ENCODE data around the gene USP5.

Gene USP5

DNA sequence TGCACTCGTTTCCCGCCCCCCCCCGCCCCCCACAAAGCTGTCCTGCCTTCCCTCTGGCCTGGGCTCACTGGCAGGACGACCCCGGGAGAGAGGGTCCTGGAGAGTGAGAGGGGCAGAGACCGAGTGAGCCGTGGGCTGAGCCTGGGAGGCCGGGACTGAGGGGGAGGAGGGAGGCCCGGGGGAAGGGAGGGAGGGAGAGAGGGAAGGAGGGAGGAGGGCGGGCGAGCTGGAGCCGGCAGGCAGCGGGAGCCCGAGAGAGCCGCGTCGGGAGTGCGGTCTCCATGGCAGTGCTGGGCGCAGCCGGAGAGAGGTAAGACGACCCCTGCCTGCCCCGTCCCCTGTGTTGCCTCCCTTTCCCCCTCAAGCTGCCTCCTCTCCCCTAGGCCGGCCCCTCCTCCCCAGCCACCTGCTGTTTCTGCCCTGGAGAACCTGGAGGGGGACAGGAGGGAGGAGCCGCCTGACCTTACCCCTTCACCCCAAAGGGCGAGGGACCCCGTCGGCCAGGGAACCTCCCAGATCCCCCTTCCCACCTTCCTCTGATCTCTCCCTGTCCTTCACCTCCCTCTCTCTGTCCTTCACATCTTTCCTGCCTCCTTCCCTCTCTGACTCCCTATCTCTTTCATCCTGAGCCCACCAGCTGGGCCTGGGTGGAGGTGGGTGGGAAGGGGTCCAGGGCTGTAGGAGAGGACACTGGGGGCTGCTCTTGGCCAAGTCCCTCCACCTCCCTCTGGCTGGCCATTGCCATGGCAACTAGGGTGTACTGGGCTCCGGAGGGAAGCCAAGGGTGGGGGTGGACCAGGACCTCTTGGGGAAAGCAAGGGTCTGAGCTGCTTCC, 30.1 kb upstream of the USP5 start, which contains the start of gene GPR162:
Gene GPR162, plus strand, starts transcription at position 231 of the 835 bp plus-strand sequence. CDS start 2,078 bp downstream, outside the sequence.
- Mint-ChIP-seq H3K4me1 (ENCODE audit: low read depth) (peaks cover 63% of the 10 kb centered on the region), H3K27me3 (peaks cover 22% of the 10 kb centered on the region), H3K4me3 (peak within 1 kb of the TSS; percentile 80), H3K36me3 (ENCODE audit: low read depth) (peaks cover 55% of the 10 kb centered on the region), H3K27ac (peak within 1 kb of the TSS; percentile 78), H3K9me3 (no peaks in the 10 kb centered on the region)
- intact Hi-C loops (cut with micrococcal nuclease) = loop anchor here (5.0 kb wide), 1 partner anchor 35 kb away; the partner anchor contains the start of gene CD4

DNA sequence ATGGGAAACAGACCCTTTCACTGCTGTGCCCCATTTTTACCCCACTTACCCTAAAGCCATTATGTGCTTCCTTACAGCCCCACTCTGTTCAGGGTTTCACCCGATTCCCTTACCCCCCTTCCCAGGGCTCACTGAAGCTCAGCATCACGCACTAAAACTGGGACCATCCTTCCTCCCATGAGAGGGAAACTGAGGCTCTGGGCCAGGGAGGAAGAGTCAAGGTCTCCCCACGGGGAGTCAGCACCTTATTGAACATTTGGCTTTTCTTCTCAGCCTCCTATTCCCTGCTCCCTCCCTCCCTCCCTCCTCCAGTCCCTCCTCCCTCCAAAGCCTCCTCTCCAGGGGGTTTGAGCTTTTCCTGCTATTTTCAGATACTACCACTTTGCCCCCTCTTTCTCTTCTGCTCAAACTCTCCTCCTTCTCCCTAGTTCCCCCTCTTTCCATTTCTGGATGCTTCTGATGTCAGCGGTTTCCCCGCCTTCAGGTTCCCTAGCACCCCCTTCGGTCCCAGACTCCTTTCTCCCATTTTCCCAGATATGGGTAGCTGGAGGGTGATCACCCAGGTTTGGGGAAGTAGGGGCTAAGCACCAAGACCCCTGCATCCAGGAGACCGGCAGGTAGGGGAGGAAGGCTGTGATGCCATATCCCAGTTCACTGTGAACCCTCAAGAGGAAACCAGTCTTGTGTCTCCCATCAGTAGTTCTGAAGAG, 29.4 kb upstream of the USP5 start:
- Mint-ChIP-seq H3K27me3 (peaks cover 30% of the 10 kb centered on the region), H3K27ac (peak overlapping the region; percentile 78), H3K4me1 (ENCODE audit: low read depth) (peaks cover 68% of the 10 kb centered on the region), H3K9me3 (no peaks in the 10 kb centered on the region), H3K4me3 (peak overlapping the region; percentile 80), H3K36me3 (ENCODE audit: low read depth) (peaks cover 48% of the 10 kb centered on the region)
- intact Hi-C loops (cut with micrococcal nuclease) = loop anchor here (5.0 kb wide), 1 partner anchor 35 kb away; the partner anchor contains the start of gene CD4

DNA sequence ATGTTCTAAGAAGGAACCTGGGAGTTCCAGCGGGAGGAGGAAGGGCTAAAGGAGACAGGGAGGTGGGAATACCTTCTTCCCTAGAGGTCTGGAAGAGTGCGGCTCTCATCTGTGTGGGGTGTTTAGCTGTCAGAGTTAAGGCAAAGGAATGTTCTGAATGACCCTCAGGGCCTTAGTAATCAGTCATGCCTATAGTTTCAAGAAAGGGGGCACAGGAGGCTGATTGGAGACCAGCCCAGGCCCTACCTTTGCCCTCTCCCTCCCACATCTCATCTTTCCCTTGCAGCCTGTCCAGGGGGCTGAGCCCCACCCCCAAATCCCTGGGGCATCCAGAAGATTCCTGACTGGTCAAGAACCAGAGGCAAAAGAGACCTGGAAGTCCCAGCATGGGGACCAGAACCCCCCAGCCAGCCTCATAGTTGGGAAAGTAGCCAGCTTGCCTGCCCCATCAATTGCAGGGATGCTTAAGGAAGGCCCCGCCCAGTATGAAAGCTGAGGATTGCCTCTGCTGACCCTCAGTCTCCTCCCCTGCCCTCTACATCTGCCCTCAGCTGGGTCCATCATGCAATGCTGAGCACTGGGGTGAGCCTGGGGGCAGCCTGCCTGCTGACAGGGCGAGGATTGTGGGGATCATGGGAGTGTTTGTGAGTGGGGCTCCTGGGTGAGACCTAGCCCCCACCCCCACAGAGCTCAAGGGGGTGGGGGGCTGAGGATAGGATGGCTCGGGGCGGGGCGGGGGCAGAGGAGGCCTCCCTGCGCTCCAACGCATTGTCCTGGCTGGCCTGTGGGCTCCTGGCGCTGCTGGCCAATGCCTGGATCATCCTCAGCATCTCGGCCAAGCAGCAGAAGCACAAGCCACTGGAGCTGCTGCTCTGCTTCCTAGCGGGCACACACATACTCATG, 28.5 kb upstream of the USP5 start:
- Mint-ChIP-seq H3K27ac (peak overlapping the region; percentile 78), H3K4me1 (ENCODE audit: low read depth) (peaks cover 70% of the 10 kb centered on the region), H3K36me3 (ENCODE audit: low read depth) (peaks cover 39% of the 10 kb centered on the region), H3K4me3 (no peak overlapping the region), H3K9me3 (no peaks in the 10 kb centered on the region), H3K27me3 (peaks cover 35% of the 10 kb centered on the region)
- intact Hi-C loops (cut with micrococcal nuclease) = loop anchor here (5.0 kb wide), 1 partner anchor 36 kb away; the partner anchor contains the start of gene CD4

DNA sequence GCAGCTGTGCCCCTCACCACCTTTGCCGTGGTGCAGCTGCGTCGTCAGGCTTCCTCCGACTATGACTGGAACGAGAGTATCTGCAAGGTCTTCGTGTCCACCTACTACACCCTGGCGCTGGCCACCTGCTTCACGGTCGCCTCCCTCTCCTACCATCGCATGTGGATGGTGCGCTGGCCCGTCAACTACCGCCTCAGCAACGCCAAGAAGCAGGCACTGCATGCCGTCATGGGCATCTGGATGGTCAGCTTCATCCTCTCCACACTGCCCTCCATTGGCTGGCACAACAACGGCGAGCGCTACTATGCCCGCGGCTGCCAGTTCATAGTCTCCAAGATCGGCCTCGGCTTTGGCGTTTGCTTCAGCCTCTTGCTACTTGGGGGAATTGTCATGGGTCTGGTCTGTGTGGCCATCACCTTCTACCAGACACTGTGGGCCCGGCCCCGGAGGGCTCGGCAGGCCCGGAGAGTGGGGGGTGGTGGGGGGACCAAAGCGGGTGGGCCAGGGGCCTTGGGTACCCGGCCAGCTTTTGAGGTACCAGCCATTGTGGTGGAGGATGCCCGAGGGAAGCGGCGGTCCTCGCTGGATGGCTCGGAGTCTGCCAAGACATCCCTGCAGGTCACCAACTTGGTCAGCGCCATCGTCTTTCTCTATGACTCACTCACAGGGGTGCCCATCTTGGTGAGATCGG, 27.7 kb upstream of the USP5 start:
- H3K27ac Mint-ChIP-seq = no peak overlapping the region
- H3K27me3 Mint-ChIP-seq = peaks cover 41% of the 10 kb centered on the region
- intact Hi-C loops (cut with micrococcal nuclease) = loop anchor here (5.0 kb wide), 1 partner anchor 37 kb away; the partner anchor contains the start of gene CD4
- H3K9me3 Mint-ChIP-seq = no peaks in the 10 kb centered on the region
- no peak overlapping the region for H3K4me3 Mint-ChIP-seq
- peaks cover 66% of the 10 kb centered on the region for H3K4me1 Mint-ChIP-seq (ENCODE audit: low read depth)
- H3K36me3 Mint-ChIP-seq (ENCODE audit: low read depth) = peaks cover 31% of the 10 kb centered on the region

DNA sequence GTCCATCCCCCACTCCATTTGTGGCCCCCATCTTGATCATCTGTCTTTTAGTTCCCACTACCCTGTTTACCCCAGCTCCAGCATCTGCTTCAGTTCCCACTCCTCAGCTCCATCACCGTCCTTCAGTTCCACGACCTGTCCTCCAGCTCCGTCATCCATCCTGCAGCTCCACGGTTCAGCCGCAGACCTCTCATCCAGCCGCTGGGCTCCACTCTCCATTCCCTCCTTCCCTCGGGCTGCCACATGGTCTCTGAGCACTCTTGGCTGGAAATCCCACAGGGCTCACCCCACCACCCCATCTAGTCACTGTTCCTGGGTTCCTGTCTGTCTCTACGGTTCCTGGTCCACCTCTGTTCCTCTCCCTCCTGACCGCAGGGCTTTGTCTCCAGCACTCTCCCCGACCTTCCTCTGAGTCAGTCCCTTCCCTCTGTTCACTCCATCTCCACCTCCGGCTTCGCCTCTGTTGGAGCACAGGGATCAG, 27.0 kb upstream of the USP5 start:
- Mint-ChIP-seq H3K27ac (no peak overlapping the region), H3K4me1 (ENCODE audit: low read depth) (peaks cover 65% of the 10 kb centered on the region), H3K9me3 (no peaks in the 10 kb centered on the region), H3K4me3 (no peak overlapping the region), H3K27me3 (peaks cover 48% of the 10 kb centered on the region), H3K36me3 (ENCODE audit: low read depth) (peaks cover 24% of the 10 kb centered on the region)
- intact Hi-C loops (cut with micrococcal nuclease) = loop anchor here (1.0 to 5.0 kb wide), 5 partner anchors 38 to 208 kb away; partner anchors contain the start of genes CD4, MLF2 and ZNF384

DNA sequence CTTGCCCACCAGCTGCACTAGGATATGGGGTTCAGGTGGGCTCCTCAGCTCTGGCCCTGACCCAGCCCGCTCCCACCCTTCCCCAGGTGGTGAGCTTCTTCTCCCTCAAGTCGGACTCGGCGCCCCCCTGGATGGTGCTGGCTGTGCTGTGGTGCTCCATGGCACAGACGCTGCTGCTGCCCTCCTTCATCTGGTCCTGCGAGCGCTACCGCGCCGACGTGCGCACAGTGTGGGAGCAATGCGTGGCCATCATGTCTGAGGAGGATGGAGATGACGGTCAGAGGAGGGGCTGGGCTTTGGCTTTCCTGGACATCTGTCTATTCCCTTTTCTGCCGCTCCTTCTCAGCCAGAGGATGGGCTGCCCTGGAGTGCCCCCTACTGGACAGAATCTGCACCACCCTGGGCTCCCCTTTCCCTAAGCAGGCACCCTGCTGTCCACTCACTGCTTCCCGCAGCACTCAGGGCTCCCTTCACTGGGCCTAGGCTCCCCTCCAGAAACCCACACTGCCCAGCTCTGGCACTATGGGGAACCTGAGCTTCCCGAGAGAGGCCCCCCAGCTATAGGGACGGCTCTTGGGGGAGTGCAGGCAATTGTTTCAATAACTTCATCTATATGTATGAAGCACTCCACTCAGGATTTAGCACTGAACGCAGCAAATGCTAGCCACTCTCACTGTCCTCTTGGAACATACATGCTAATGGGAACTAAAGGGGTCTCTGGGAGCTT, 26.4 kb upstream of the USP5 start:
- no peak overlapping the region for H3K4me3 Mint-ChIP-seq
- no peaks in the 10 kb centered on the region for H3K9me3 Mint-ChIP-seq
- intact Hi-C loops (cut with micrococcal nuclease) = loop anchor here (1.0 to 5.0 kb wide), 4 partner anchors 72 to 208 kb away; partner anchors contain the start of genes MLF2 and ZNF384
- H3K4me1 Mint-ChIP-seq (ENCODE audit: low read depth) = peaks cover 65% of the 10 kb centered on the region
- H3K27ac Mint-ChIP-seq = no peak overlapping the region
- peaks cover 54% of the 10 kb centered on the region for H3K27me3 Mint-ChIP-seq
- H3K36me3 Mint-ChIP-seq (ENCODE audit: low read depth) = peaks cover 18% of the 10 kb centered on the region

DNA sequence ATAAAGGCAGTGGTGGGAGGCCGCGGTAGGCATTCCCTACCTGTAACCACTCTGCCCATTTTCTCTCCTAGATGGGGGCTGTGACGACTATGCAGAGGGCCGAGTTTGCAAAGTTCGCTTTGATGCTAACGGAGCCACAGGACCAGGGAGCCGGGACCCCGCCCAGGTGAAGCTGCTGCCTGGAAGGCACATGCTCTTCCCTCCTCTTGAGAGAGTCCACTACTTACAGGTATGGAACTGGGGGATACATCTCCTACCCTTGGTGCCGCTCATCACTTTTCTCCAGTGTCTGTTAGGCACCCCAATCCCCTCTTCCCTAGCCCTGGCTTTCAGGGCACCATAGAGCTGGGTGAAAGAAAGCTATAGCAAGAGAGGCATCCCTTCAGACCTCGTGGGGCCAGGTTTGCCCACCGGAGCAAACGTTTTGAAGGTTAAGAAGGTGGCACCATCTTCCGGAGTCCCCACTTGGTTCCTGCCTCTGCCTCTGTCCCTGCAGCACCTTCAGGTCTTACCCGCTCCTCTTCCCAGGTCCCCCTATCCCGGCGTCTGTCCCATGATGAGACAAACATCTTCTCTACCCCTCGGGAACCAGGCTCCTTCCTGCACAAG, 25.7 kb upstream of the USP5 start:
- no peak overlapping the region for H3K27ac Mint-ChIP-seq
- H3K36me3 Mint-ChIP-seq (ENCODE audit: low read depth) = peaks cover 15% of the 10 kb centered on the region
- no peaks in the 10 kb centered on the region for H3K9me3 Mint-ChIP-seq
- H3K4me1 Mint-ChIP-seq (ENCODE audit: low read depth) = peaks cover 63% of the 10 kb centered on the region
- H3K4me3 Mint-ChIP-seq = no peak overlapping the region
- H3K27me3 Mint-ChIP-seq = peaks cover 60% of the 10 kb centered on the region
- intact Hi-C loops (cut with micrococcal nuclease) = loop anchor here (5.0 kb wide), 3 partner anchors 89 to 209 kb away; partner anchors contain the start of gene ZNF384

DNA sequence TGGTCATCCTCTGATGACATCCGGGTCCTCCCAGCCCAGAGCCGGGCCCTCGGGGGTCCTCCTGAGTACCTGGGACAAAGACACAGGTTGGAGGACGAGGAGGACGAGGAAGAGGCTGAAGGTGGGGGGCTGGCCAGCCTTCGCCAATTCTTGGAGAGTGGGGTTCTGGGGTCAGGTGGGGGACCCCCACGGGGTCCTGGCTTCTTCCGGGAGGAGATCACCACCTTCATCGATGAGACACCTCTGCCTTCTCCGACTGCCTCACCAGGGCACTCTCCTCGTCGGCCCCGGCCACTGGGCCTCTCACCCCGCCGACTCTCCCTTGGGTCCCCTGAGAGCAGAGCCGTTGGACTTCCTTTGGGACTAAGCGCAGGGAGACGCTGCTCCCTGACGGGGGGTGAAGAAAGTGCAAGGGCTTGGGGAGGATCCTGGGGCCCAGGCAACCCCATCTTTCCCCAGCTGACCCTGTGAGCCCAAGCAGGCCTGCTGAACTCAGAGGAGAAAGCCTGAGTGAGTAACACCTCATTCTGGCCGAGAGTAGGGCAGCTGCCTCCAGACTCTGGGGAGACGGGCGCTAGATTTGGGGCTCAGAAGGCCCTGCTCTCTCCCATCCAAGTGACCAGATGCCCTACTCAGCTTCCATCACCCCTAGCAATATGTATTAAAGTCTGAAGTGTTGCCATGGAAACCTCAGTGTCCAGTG, 25.1 kb upstream of the USP5 start:
- Mint-ChIP-seq H3K27ac (no peak overlapping the region), H3K4me3 (no peak overlapping the region), H3K36me3 (ENCODE audit: low read depth) (peaks cover 15% of the 10 kb centered on the region), H3K27me3 (peaks cover 66% of the 10 kb centered on the region), H3K9me3 (no peaks in the 10 kb centered on the region), H3K4me1 (ENCODE audit: low read depth) (peaks cover 60% of the 10 kb centered on the region)
- intact Hi-C loops (cut with micrococcal nuclease) = loop anchor here (5.0 kb wide), 3 partner anchors 90 to 210 kb away; partner anchors contain the start of gene ZNF384

DNA sequence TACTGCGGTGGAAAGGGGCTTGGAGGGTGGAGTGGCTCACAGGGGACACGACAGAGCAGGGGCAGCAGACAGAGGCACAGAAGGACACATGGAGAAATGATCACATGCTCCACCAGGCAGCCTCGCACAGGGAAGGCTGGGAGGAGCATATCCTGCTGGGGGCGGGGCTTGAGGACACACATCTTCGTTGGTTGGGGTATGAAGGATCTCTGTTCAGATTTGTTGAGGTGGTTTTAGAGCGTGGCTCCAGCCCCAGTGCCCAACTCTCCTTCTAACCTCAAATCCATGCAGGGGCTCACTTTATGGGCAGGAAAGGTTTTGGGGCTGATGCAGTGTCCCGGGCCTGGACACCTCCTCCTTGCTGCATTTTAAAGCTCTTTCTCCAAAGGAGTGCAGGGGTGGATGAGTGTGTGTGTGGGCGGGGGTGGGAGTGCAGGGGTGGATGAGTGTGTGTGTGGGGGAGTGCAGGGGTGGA, 24.5 kb upstream of the USP5 start:
- Mint-ChIP-seq H3K27me3 (peaks cover 67% of the 10 kb centered on the region), H3K4me3 (peak overlapping the region; percentile 48)

DNA sequence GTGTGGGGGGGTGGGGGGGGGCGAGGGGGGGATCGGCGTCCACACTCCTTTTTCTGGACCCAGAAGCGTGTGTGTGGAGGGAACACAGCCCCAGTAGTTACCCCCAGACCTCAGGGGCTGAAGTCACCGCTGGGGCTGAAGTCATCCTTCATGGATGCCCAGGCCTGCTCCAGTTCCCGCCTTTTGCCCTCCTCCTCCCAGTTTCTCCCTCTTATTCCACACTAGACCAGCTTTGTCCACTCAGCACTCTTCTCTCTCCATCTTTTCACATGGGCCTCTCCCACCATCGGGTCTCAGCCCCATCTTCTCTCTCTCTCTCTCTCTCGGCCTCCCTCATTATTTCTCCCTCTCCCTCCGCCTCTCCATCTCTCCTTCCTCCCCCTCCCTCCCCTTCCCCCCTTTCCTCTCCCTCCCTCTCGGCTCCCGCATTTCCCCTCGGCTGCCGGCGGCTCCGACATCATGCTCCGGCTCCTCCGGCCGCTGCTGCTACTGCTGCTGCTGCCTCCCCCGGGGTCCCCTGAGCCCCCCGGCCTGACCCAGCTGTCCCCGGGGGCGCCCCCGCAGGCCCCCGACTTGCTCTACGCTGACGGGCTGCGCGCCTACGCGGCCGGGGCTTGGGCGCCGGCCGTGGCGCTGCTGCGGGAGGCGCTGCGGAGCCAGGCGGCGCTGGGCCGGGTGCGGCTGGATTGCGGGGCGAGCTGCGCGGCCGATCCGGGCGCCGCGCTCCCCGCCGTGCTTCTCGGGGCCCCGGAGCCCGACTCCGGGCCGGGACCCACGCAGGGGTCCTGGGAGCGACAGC, 23.8 kb upstream of the USP5 start, which contains the start of gene P3H3:
Gene P3H3, plus strand, starts transcription at position 426 of the 799 bp plus-strand sequence. Its CDS starts 34 bp downstream, at position 460.
- H3K4me1 Mint-ChIP-seq (ENCODE audit: low read depth) = peaks cover 47% of the 10 kb centered on the region
- H3K9me3 Mint-ChIP-seq = no peaks in the 10 kb centered on the region
- H3K36me3 Mint-ChIP-seq (ENCODE audit: low read depth) = peaks cover 15% of the 10 kb centered on the region
- peak within 1 kb of the TSS; percentile 37 for H3K27ac Mint-ChIP-seq
- peak within 1 kb of the TSS; percentile 73 for H3K4me3 Mint-ChIP-seq
- H3K27me3 Mint-ChIP-seq = peaks cover 65% of the 10 kb centered on the region
- intact Hi-C loops (cut with micrococcal nuclease) = loop anchor here (5.0 kb wide), 3 partner anchors 91 to 211 kb away; partner anchors contain the start of gene ZNF384

More for the DNA sequence above, 24.5 kb upstream of the USP5 start:
- Mint-ChIP-seq H3K4me1 (ENCODE audit: low read depth) (peaks cover 54% of the 10 kb centered on the region), H3K27ac (no peak overlapping the region), H3K9me3 (no peaks in the 10 kb centered on the region), H3K36me3 (ENCODE audit: low read depth) (peaks cover 15% of the 10 kb centered on the region)
- intact Hi-C loops (cut with micrococcal nuclease) = loop anchor here (5.0 kb wide), 3 partner anchors 90 to 210 kb away; partner anchors contain the start of gene ZNF384
